ENCODE data around the gene GRM5. TPM values are rescaled to one million over a fixed set of nuclear protein-coding genes. Genes with fewer than 3 reads are reported as not detected.

Gene GRM5
- total RNA-seq, 2 donors from 2014 or later = 0.17 TPM; not detected in 1

DNA sequence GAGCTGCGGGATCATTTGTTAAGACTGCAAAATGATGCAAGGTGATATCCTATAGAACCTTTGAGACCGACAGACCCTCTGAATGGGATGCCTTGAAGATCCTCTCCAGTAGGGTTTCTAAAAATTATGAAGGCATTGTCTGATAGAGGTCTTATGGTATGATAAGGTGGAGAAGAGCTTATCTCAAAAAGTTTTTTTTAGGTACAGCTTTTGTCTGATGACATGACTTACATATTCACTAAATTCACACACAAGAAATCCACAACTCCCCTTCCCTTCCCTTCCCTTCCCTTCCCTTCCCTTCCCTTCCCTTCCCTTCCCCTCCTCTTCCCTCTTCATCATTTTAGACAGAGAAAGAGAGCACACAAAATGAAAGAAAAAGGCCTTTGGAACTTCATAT, 609.8 kb downstream of the GRM5 start:
- Histone ChIP-seq H3K9me3 (no peaks in the 10 kb centered on the region), H3K4me3 (no peak overlapping the region), H3K27me3 (replicated peaks; ENCODE audit: insufficient read depth) (no peaks in the 10 kb centered on the region), H3K27ac (no peak overlapping the region), H3K36me3 (no peaks in the 10 kb centered on the region), H3K4me1 (replicated peaks) (no peaks in the 10 kb centered on the region)
- TF ChIP-seq POLR2A (IDR thresholded peaks at IDR 0.05) (no peak), POLR2AphosphoS5 (IDR thresholded peaks at IDR 0.05) (no peak)
- TF ChIP-seq, protein P1, sequence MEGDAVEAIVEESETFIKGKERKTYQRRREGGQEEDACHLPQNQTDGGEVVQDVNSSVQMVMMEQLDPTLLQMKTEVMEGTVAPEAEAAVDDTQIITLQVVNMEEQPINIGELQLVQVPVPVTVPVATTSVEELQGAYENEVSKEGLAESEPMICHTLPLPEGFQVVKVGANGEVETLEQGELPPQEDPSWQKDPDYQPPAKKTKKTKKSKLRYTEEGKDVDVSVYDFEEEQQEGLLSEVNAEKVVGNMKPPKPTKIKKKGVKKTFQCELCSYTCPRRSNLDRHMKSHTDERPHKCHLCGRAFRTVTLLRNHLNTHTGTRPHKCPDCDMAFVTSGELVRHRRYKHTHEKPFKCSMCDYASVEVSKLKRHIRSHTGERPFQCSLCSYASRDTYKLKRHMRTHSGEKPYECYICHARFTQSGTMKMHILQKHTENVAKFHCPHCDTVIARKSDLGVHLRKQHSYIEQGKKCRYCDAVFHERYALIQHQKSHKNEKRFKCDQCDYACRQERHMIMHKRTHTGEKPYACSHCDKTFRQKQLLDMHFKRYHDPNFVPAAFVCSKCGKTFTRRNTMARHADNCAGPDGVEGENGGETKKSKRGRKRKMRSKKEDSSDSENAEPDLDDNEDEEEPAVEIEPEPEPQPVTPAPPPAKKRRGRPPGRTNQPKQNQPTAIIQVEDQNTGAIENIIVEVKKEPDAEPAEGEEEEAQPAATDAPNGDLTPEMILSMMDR (IDR thresholded peaks at IDR 0.05) = no peak
- WGBS = 96% methylated on average over 2 of the region's 2 CpGs
- intact Hi-C loops (cut with DNase I) = no loop called here
- DNase-seq (ENCODE audit: low spot score) = no peak

DNA sequence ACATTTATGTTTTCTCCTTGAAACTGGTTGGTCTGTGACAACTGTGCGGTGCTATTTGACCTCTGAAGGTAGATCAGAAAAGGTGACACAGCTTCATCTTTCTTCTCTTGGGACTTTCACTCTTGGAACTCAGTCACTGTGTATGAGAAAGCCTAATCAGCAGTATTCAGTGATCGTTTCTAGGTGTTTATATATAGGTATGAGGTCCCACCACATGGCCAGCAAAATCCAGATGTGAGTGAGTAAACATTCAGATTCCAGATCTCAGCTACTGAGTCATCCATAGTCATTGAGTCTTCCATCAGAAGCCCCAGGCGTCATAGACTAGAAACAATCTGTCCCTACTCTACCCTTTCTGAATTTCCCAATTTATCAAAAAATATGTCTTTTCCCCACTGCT, 610.9 kb downstream of the GRM5 start:
- WGBS = 89% methylated on average over 3 of the region's 3 CpGs
- TF ChIP-seq POLR2AphosphoS5 (IDR thresholded peaks at IDR 0.05) (no peak), POLR2A (IDR thresholded peaks at IDR 0.05) (no peak)
- TF ChIP-seq, protein P1 (IDR thresholded peaks at IDR 0.05) = no peak

More for the DNA sequence above, 610.9 kb downstream of the GRM5 start:
- Histone ChIP-seq H3K4me3 (no peak overlapping the region), H3K27ac (no peak overlapping the region), H3K9me3 (no peaks in the 10 kb centered on the region), H3K4me1 (replicated peaks) (no peaks in the 10 kb centered on the region), H3K36me3 (no peaks in the 10 kb centered on the region), H3K27me3 (replicated peaks; ENCODE audit: insufficient read depth) (no peaks in the 10 kb centered on the region)
- intact Hi-C loops (cut with DNase I) = no loop called here
- no peak for DNase-seq (ENCODE audit: low spot score)

Small RNA genes lying within 50 kb of the gene (small RNA-seq; reads per million reads assigned to genes)
- gene RNU6-16P = 0 reads per million in 2 donors

Other genes with a start within 250 kb of the GRM5 start
- gene TYR, start 111.9 kb upstream of the GRM5 start, total RNA-seq = not detected

Measured in prostate gland (tissue), 2 donors.